ENCODE results near the gene STK39. TPM values are rescaled to one million over a fixed set of nuclear protein-coding genes. Genes with fewer than 3 reads are reported as not detected.

STK39 gene
- total RNA-seq, 3 donors from 2014 or later: 16.4 to 22.9 (median 19.2) TPM

GRCh38 chr2:168060986-168061750, 186.2 kb downstream of the STK39 start:
- intact Hi-C loops (cut with DNase I; ENCODE audit: low total_unique reads): no loop called here
- Histone ChIP-seq H3K4me3 (no peak overlapping the region), H3K27ac (no peak overlapping the region), H3K36me3 (no peaks in the 10 kb centered on the region), H3K27me3 (no peaks in the 10 kb centered on the region), H3K9me3 (no peaks in the 10 kb centered on the region), H3K4me1 (no peaks in the 10 kb centered on the region)
- TF ChIP-seq CTCF (IDR thresholded peaks at IDR 0.05) (no peak), POLR2A (IDR thresholded peaks at IDR 0.05) (no peak), POLR2AphosphoS5 (IDR thresholded peaks at IDR 0.05) (no peak)
- no peak for DNase-seq (ENCODE audit: low spot score in 2 of 2)

- intact Hi-C loops (cut with DNase I; ENCODE audit: low total_unique reads): no loop called here
- DNase-seq (ENCODE audit: low spot score in 2 of 2): no peak
- H3K9me3 ChIP-seq: no peaks in the 10 kb centered on the region
- no peak for TF ChIP-seq POLR2A (IDR thresholded peaks at IDR 0.05)
- no peak for TF ChIP-seq POLR2AphosphoS5 (IDR thresholded peaks at IDR 0.05)
- no peak for TF ChIP-seq CTCF (IDR thresholded peaks at IDR 0.05)
- H3K4me1 ChIP-seq: no peaks in the 10 kb centered on the region
- no peak overlapping the region for H3K27ac ChIP-seq
- no peaks in the 10 kb centered on the region for H3K27me3 ChIP-seq
- H3K36me3 ChIP-seq: no peaks in the 10 kb centered on the region
- no peak overlapping the region for H3K4me3 ChIP-seq
Measured at GRCh38 chr2:168059758-168060157, 187.6 kb downstream of the STK39 start.

- no peaks in the 10 kb centered on the region for H3K27me3 ChIP-seq
- no peak for DNase-seq (ENCODE audit: low spot score in 2 of 2)
- H3K4me3 ChIP-seq: no peak overlapping the region
- no peaks in the 10 kb centered on the region for H3K36me3 ChIP-seq
- no peak for TF ChIP-seq POLR2AphosphoS5 (IDR thresholded peaks at IDR 0.05)
- no peak for TF ChIP-seq CTCF (IDR thresholded peaks at IDR 0.05)
- no peak for TF ChIP-seq POLR2A (IDR thresholded peaks at IDR 0.05)
- H3K9me3 ChIP-seq: no peaks in the 10 kb centered on the region
- no peak overlapping the region for H3K27ac ChIP-seq
- no peaks in the 10 kb centered on the region for H3K4me1 ChIP-seq
- intact Hi-C loops (cut with DNase I; ENCODE audit: low total_unique reads): no loop called here
Measured at GRCh38 chr2:168058675-168059074, 188.7 kb downstream of the STK39 start.

- H3K4me3 ChIP-seq: no peak overlapping the region
- H3K9me3 ChIP-seq: no peaks in the 10 kb centered on the region
- intact Hi-C loops (cut with DNase I; ENCODE audit: low total_unique reads): no loop called here
- TF ChIP-seq CTCF (IDR thresholded peaks at IDR 0.05) (no peak), POLR2A (IDR thresholded peaks at IDR 0.05) (no peak), POLR2AphosphoS5 (IDR thresholded peaks at IDR 0.05) (no peak)
- no peaks in the 10 kb centered on the region for H3K36me3 ChIP-seq
- no peak overlapping the region for H3K27ac ChIP-seq
- no peaks in the 10 kb centered on the region for H3K4me1 ChIP-seq
- H3K27me3 ChIP-seq: no peaks in the 10 kb centered on the region
- no peak for DNase-seq (ENCODE audit: low spot score in 2 of 2)
Measured at GRCh38 chr2:168056242-168056787, 191.1 kb downstream of the STK39 start.

GRCh38 chr2:168054657-168055056, 192.7 kb downstream of the STK39 start:
- H3K36me3 ChIP-seq: no peaks in the 10 kb centered on the region
- no peak overlapping the region for H3K4me3 ChIP-seq
- no peaks in the 10 kb centered on the region for H3K4me1 ChIP-seq
- DNase-seq (ENCODE audit: low spot score in 2 of 2): no peak
- no peaks in the 10 kb centered on the region for H3K9me3 ChIP-seq
- TF ChIP-seq POLR2AphosphoS5 (IDR thresholded peaks at IDR 0.05) (no peak), CTCF (IDR thresholded peaks at IDR 0.05) (no peak), POLR2A (IDR thresholded peaks at IDR 0.05) (no peak)
- H3K27ac ChIP-seq: no peak overlapping the region
- intact Hi-C loops (cut with DNase I; ENCODE audit: low total_unique reads): no loop called here
- H3K27me3 ChIP-seq: no peaks in the 10 kb centered on the region
